ENCODE results near the gene GPR78. TPM values are rescaled to one million over a fixed set of nuclear protein-coding genes. Genes with fewer than 3 reads are reported as not detected.

The GPR78 gene
- total RNA-seq, 1 donor from 2014 or later, result 23.1 TPM

Other genes with a start within 250 kb of the GPR78 start
- 46.9 TPM for gene ACOX3, start 139.7 kb upstream of the GPR78 start, total RNA-seq
- gene TRMT44, start 139.6 kb upstream of the GPR78 start, total RNA-seq, result 19.2 TPM
- 26.3 TPM for gene CPZ, start 12.4 kb downstream of the GPR78 start, total RNA-seq